Measurements from ENCODE around the gene PIBF1. TPM values are rescaled to one million over a fixed set of nuclear protein-coding genes. Genes with fewer than 3 reads are reported as not detected.

PIBF1 gene
- total and polyA plus RNA-seq, 2 donors (not counting 1 experiment from before 2014, with no cell fraction given) = 9.6 to 25.1 TPM

GRCh38 chr13:73057284-73058063, 275.5 kb downstream of the PIBF1 start:
- no peaks in the 10 kb centered on the region for H3K79me2 ChIP-seq (ENCODE audit: control insufficient read depth, insufficient read depth, low read length)
- TF ChIP-seq CTCF (conservative IDR thresholded peaks at IDR 0.05 in 1 of 2, IDR thresholded peaks at IDR 0.05 in 1 of 2; ENCODE audit: low read depth in 1 of 2, low read length in 2 of 2) (no peak), EZH2 (IDR thresholded peaks at IDR 0.05; ENCODE audit: low read length, missing control alignments) (no peak)
- no peak overlapping the region for H3K9ac ChIP-seq (ENCODE audit: insufficient read depth, low read length)
- no peaks in the 10 kb centered on the region for H3K36me3 ChIP-seq (ENCODE audit: control insufficient read depth, insufficient read depth, low read length)
- H3K9me3 ChIP-seq (ENCODE audit: control insufficient read depth, insufficient read depth, low read depth, low read length) = no peaks in the 10 kb centered on the region
- H3K4me1 ChIP-seq (ENCODE audit: control insufficient read depth, extremely low read depth, insufficient read depth, low read length) = no peaks in the 10 kb centered on the region
- no peak overlapping the region for H3K4me3 ChIP-seq (replicated peaks in 1 of 4; ENCODE audit: control extremely low read depth in 1 of 4, insufficient read depth in 1 of 4, low read depth in 3 of 4, low read length in 4 of 4)
- DNase-seq (ENCODE audit: low read depth in 2 of 2) = no peak
- no peak overlapping the region for H3K4me2 ChIP-seq (ENCODE audit: extremely low read depth, insufficient read depth, low read length)
- no peak overlapping the region for H3K27ac ChIP-seq (ENCODE audit: insufficient read depth, low read length)
- H3K27me3 ChIP-seq (ENCODE audit: control insufficient read depth, insufficient read depth, low read length) = no peaks in the 10 kb centered on the region
- no peaks in the 10 kb centered on the region for H4K20me1 ChIP-seq (ENCODE audit: control insufficient read depth, extremely low read depth, insufficient read depth, low read length)
- H2AFZ ChIP-seq (ENCODE audit: low read length) = no peak overlapping the region

- TF ChIP-seq EZH2 (IDR thresholded peaks at IDR 0.05; ENCODE audit: low read length, missing control alignments) (no peak), CTCF (conservative IDR thresholded peaks at IDR 0.05 in 1 of 2, IDR thresholded peaks at IDR 0.05 in 1 of 2; ENCODE audit: low read depth in 1 of 2, low read length in 2 of 2) (no peak)
- Histone ChIP-seq H3K79me2 (ENCODE audit: control insufficient read depth, insufficient read depth, low read length) (no peaks in the 10 kb centered on the region), H3K4me2 (ENCODE audit: extremely low read depth, insufficient read depth, low read length) (peak overlapping the region; percentile 95), H2AFZ (ENCODE audit: low read length) (no peak overlapping the region), H3K36me3 (ENCODE audit: control insufficient read depth, insufficient read depth, low read length) (no peaks in the 10 kb centered on the region), H4K20me1 (ENCODE audit: control insufficient read depth, extremely low read depth, insufficient read depth, low read length) (no peaks in the 10 kb centered on the region), H3K27me3 (ENCODE audit: control insufficient read depth, insufficient read depth, low read length) (no peaks in the 10 kb centered on the region), H3K27ac (ENCODE audit: insufficient read depth, low read length) (no peak overlapping the region), H3K9ac (ENCODE audit: insufficient read depth, low read length) (no peak overlapping the region), H3K4me1 (ENCODE audit: control insufficient read depth, extremely low read depth, insufficient read depth, low read length) (no peaks in the 10 kb centered on the region), H3K4me3 (replicated peaks in 1 of 4; ENCODE audit: control extremely low read depth in 1 of 4, insufficient read depth in 1 of 4, low read depth in 3 of 4, low read length in 4 of 4) (peak overlapping the region in 3 of 4 experiments; percentile 66 to 77 (median 74)), H3K9me3 (ENCODE audit: control insufficient read depth, insufficient read depth, low read depth, low read length) (no peaks in the 10 kb centered on the region)
- no peak for DNase-seq (ENCODE audit: low read depth in 2 of 2)
Measured at GRCh38 chr13:73058064-73058313, 276.1 kb downstream of the PIBF1 start.

GRCh38 chr13:73058432-73058735, 276.5 kb downstream of the PIBF1 start:
- no peak for TF ChIP-seq EZH2 (IDR thresholded peaks at IDR 0.05; ENCODE audit: low read length, missing control alignments)
- TF ChIP-seq CTCF (conservative IDR thresholded peaks at IDR 0.05 in 1 of 2, IDR thresholded peaks at IDR 0.05 in 1 of 2; ENCODE audit: low read depth in 1 of 2, low read length in 2 of 2) = no peak
- Histone ChIP-seq H3K9ac (ENCODE audit: insufficient read depth, low read length) (no peak overlapping the region), H3K27ac (ENCODE audit: insufficient read depth, low read length) (no peak overlapping the region), H3K9me3 (ENCODE audit: control insufficient read depth, insufficient read depth, low read depth, low read length) (no peaks in the 10 kb centered on the region), H3K79me2 (ENCODE audit: control insufficient read depth, insufficient read depth, low read length) (no peaks in the 10 kb centered on the region), H3K27me3 (ENCODE audit: control insufficient read depth, insufficient read depth, low read length) (no peaks in the 10 kb centered on the region), H4K20me1 (ENCODE audit: control insufficient read depth, extremely low read depth, insufficient read depth, low read length) (no peaks in the 10 kb centered on the region), H3K4me1 (ENCODE audit: control insufficient read depth, extremely low read depth, insufficient read depth, low read length) (no peaks in the 10 kb centered on the region), H3K4me3 (replicated peaks in 1 of 4; ENCODE audit: control extremely low read depth in 1 of 4, insufficient read depth in 1 of 4, low read depth in 3 of 4, low read length in 4 of 4) (peak overlapping the region; percentile 65 to 77 (median 70)), H2AFZ (ENCODE audit: low read length) (peak overlapping the region; percentile 77), H3K4me2 (ENCODE audit: extremely low read depth, insufficient read depth, low read length) (peak overlapping the region; percentile 95), H3K36me3 (ENCODE audit: control insufficient read depth, insufficient read depth, low read length) (no peaks in the 10 kb centered on the region)
- DNase-seq (ENCODE audit: low read depth in 2 of 2) = no peak

All from fibroblast of lung (primary cell).